ENCODE data around the gene SLFN5. TPM values are rescaled to one million over a fixed set of nuclear protein-coding genes. Genes with fewer than 3 reads are reported as not detected.

SLFN5 gene
- total RNA-seq, 1 experiment from 2014 or later = 0.54 TPM

GRCh38 chr17:35322749-35323148 lies 79.9 kb downstream of the SLFN5 start:
- DNase-seq (ENCODE audit: low spot score) = no peak
- in situ Hi-C loops (cut with HindIII; ENCODE audit: low sequenced_read_pairs) = no loop called here

Other genes with a start within 250 kb of the SLFN5 start
- 6.5 and 13.0 TPM in 2 replicates for gene RFFL, start 179.4 kb upstream of the SLFN5 start, total RNA-seq (2014; rRNA removed; shearing (Covaris generic))
- 8.1 and 12.9 TPM in 2 replicates for gene RAD51D, start 123.2 kb upstream of the SLFN5 start, total RNA-seq (2014; rRNA removed; shearing (Covaris generic))
- not detected in 2 replicates for gene FNDC8, start 121.5 kb upstream of the SLFN5 start, total RNA-seq (2014; rRNA removed; shearing (Covaris generic))
- gene NLE1, start 100.8 kb upstream of the SLFN5 start, total RNA-seq (2014; rRNA removed; shearing (Covaris generic)) = 29.0 and 29.7 TPM in 2 replicates
- gene UNC45B, start 95.3 kb upstream of the SLFN5 start, total RNA-seq (2014; rRNA removed; shearing (Covaris generic)) = not detected in 2 replicates
- not detected in 2 replicates for gene SLC35G3, start 48.7 kb upstream of the SLFN5 start, total RNA-seq (2014; rRNA removed; shearing (Covaris generic))
- not detected in 2 replicates for gene SLFN11, start 130.5 kb downstream of the SLFN5 start, total RNA-seq (2014; rRNA removed; shearing (Covaris generic))
- 12.3 and 15.0 TPM in 2 replicates for gene SLFN12, start 189.4 kb downstream of the SLFN5 start, total RNA-seq (2014; rRNA removed; shearing (Covaris generic))
- 0.24 TPM in 1 of 2 replicates, not detected in the other for gene SLFN13, start 205.7 kb downstream of the SLFN5 start, total RNA-seq (2014; rRNA removed; shearing (Covaris generic))

Measured in G401 (cell line).